ENCODE measurements around the gene SMURF1. TPM values are rescaled to one million over a fixed set of nuclear protein-coding genes. Genes with fewer than 3 reads are reported as not detected.

The SMURF1 gene
- total RNA-seq, 4 donors from 2014 or later: 26.9 to 74.9 (median 30.2) TPM

DNA sequence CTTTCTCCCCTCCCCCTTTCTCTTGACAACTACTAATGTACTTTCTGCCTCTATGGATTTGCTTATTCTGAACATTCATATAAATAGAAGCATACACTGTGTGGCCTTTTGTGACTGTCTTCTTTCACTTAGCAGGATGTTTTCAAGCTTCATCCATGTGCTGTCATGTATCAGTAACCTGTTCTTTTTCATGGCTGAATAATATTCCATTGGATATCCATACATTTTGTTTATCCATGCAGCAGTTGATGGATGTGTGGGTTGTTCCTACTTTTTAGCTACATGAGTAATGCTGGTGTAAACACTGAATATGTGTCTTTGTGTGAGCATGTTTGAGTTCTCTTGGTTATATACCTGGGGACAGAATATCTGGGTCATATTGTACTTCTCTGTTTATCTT lies 158.0 kb downstream of the SMURF1 start:
- DNase-seq (ENCODE audit: low spot score in 2 of 2): no peak
- H3K4me3 ChIP-seq: no peak overlapping the region
- peaks cover 93% of the 10 kb centered on the region for H3K36me3 ChIP-seq
- H3K27ac ChIP-seq: no peak overlapping the region
- H3K9me3 ChIP-seq: no peaks in the 10 kb centered on the region
- TF ChIP-seq CTCF (IDR thresholded peaks at IDR 0.05): no peak
- no peak for TF ChIP-seq POLR2A (IDR thresholded peaks at IDR 0.05)
- no peak for TF ChIP-seq POLR2AphosphoS5 (IDR thresholded peaks at IDR 0.05)
- no peak for TF ChIP-seq EP300 (IDR thresholded peaks at IDR 0.05)
- H3K27me3 ChIP-seq: no peaks in the 10 kb centered on the region
- no peaks in the 10 kb centered on the region for H3K4me1 ChIP-seq

DNA sequence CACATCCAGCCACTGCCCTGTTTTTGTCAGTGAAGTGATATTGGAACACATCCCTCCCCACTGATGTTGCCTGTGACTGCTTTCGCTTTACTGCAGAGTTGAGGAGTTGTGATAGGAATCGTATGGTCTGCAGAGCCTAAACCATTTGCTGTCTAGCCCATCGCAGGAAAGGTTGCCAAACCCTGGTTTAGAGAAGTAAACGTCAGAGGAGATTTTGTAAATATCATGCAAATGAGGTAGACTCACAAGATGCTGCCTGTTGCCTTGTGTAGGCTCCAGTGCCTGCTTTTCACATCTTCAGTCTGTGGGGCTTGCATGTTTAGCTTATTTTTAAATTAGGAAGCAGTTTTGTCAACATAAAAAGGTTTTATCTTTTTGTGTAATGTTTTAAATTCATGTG lies 158.5 kb downstream of the SMURF1 start:
- 77% methylated on average over 4 of the region's 4 CpGs for WGBS
- no peaks in the 10 kb centered on the region for H3K9me3 ChIP-seq
- TF ChIP-seq CTCF (IDR thresholded peaks at IDR 0.05): no peak
- no peak for TF ChIP-seq POLR2A (IDR thresholded peaks at IDR 0.05)
- no peak for TF ChIP-seq EP300 (IDR thresholded peaks at IDR 0.05)
- no peak for TF ChIP-seq POLR2AphosphoS5 (IDR thresholded peaks at IDR 0.05)

DNA sequence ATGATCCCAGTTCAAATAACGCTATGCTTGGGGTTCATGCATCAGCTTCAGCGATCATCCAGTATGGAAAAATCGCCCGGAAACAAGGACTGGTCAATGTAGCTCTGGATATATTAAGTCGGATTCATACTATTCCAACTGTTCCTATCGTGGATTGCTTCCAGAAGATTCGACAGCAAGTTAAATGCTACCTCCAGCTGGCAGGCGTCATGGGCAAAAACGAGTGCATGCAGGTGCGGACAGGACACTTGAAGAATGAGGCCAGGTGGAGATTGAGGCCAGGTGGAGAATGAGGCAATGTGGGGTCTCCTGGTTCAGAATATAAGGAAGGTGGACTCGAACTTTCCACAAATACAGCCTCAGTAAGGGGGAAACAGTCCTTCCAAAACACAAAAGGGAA lies 159.8 kb downstream of the SMURF1 start:
- Histone ChIP-seq H3K36me3 (peaks cover 93% of the 10 kb centered on the region), H3K27me3 (no peaks in the 10 kb centered on the region), H3K27ac (no peak overlapping the region), H3K9me3 (no peaks in the 10 kb centered on the region), H3K4me1 (no peaks in the 10 kb centered on the region), H3K4me3 (no peak overlapping the region)
- 86% methylated on average over 11 of the region's 11 CpGs for WGBS
- no peak for TF ChIP-seq POLR2A (IDR thresholded peaks at IDR 0.05)
- TF ChIP-seq CTCF (IDR thresholded peaks at IDR 0.05): no peak
- TF ChIP-seq EP300 (IDR thresholded peaks at IDR 0.05): no peak
- no peak for TF ChIP-seq POLR2AphosphoS5 (IDR thresholded peaks at IDR 0.05)
- DNase-seq (ENCODE audit: low spot score in 2 of 2): peak; percentile 18 to 23

More for the DNA sequence above, 158.5 kb downstream of the SMURF1 start:
- peaks cover 93% of the 10 kb centered on the region for H3K36me3 ChIP-seq
- no peaks in the 10 kb centered on the region for H3K27me3 ChIP-seq
- H3K4me1 ChIP-seq: no peaks in the 10 kb centered on the region
- DNase-seq (ENCODE audit: low spot score in 2 of 2): peak; percentile 8 to 20
- no peak overlapping the region for H3K4me3 ChIP-seq
- no peak overlapping the region for H3K27ac ChIP-seq

DNA sequence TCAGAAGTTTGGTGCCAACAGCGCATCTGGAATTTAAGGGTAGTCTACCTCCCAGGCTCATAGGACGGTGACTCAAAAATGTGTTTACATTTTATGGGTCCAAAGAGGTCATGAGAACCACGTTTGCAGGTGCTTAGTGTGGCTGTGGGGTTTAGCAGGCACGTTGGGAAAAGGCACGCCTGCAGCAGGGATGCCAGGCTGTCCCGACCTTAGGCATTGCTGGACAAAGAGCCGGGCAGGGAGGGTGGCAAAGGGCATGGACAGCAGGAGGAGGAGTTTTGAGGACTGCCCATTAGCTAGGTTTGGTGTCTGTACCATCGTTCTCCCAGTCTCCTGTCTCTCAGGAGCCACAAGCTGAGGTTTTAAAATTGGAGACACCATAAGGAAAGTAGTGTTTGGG lies 161.2 kb downstream of the SMURF1 start:
- DNase-seq (ENCODE audit: low spot score in 2 of 2): peak in 1 of 2 donors; percentile 27

GRCh38 chr7:98981701-98982100 lies 162.2 kb downstream of the SMURF1 start:
- peaks cover 95% of the 10 kb centered on the region for H3K36me3 ChIP-seq
- 95% methylated on average over 14 of the region's 23 CpGs for WGBS

More for the DNA sequence above, 161.2 kb downstream of the SMURF1 start:
- Histone ChIP-seq H3K4me1 (no peaks in the 10 kb centered on the region), H3K36me3 (peaks cover 93% of the 10 kb centered on the region), H3K9me3 (no peaks in the 10 kb centered on the region), H3K27ac (no peak overlapping the region), H3K27me3 (no peaks in the 10 kb centered on the region), H3K4me3 (no peak overlapping the region)
- TF ChIP-seq CTCF (IDR thresholded peaks at IDR 0.05): no peak
- TF ChIP-seq POLR2A (IDR thresholded peaks at IDR 0.05): no peak
- no peak for TF ChIP-seq POLR2AphosphoS5 (IDR thresholded peaks at IDR 0.05)
- TF ChIP-seq EP300 (IDR thresholded peaks at IDR 0.05): no peak
- WGBS: 93% methylated on average over 8 of the region's 8 CpGs

More at GRCh38 chr7:98981701-98982100, 162.2 kb downstream of the SMURF1 start:
- Histone ChIP-seq H3K4me3 (no peak overlapping the region), H3K27me3 (no peaks in the 10 kb centered on the region), H3K27ac (no peak overlapping the region), H3K9me3 (no peaks in the 10 kb centered on the region), H3K4me1 (no peaks in the 10 kb centered on the region)
- no peak for TF ChIP-seq POLR2A (IDR thresholded peaks at IDR 0.05)
- TF ChIP-seq CTCF (IDR thresholded peaks at IDR 0.05): no peak
- no peak for TF ChIP-seq POLR2AphosphoS5 (IDR thresholded peaks at IDR 0.05)
- no peak for TF ChIP-seq EP300 (IDR thresholded peaks at IDR 0.05)
- DNase-seq (ENCODE audit: low spot score in 2 of 2): peak in 1 of 2 donors; percentile 45

All from suprapubic skin (tissue), 4 donors.